Stimulated activated CD4-positive, alpha-beta T cell treated with anti-CD3 and anti-CD28 coated beads, Interleukin-2, amount 100 ng/mL, for 4 hours (primary cell): Measurements from ENCODE around the gene FAM228B.
"Not testable (repeated sequence)": the region's sequence is repeated elsewhere in the genome, so short reads cannot be mapped to it uniquely, and the experiment has no call there.

ENCODE experiments used
- DNase-seq: peaks from one replicate; pipeline ENCODE4 v3.0.0-alpha.2; 2020; ENCODE audit warnings: low read depth

FAM228B gene

GRCh38 chr2:24123195-24123921, at the start of gene FAM228B, which contains the start of gene PFN4:
Gene FAM228B, plus strand, starts transcription at chr2:24123469. Its CDS starts 893 bp downstream, at chr2:24124362.
Gene PFN4, minus strand, starts transcription at chr2:24123334. Its CDS starts 799 bp downstream, at chr2:24122535.
- peak; percentile 32 for DNase-seq

GRCh38 chr2:24073816-24074215, 49.5 kb upstream of the FAM228B start:
- DNase-seq: no peak

GRCh38 chr2:24075259-24075658, 48.0 kb upstream of the FAM228B start:
- DNase-seq: no peak

- peak; percentile 100 for DNase-seq
These were observed 47.1 kb upstream of the FAM228B start, which contains the start of gene SF3B6 for GRCh38 chr2:24075915-24076848. Gene SF3B6, minus strand, starts transcription at chr2:24076326. Its CDS starts 97 bp downstream, at chr2:24076229.

GRCh38 chr2:24076849-24077534, 46.3 kb upstream of the FAM228B start:
- DNase-seq: no peak

GRCh38 chr2:24077535-24077877, 45.8 kb upstream of the FAM228B start:
- no peak for DNase-seq

- DNase-seq: no peak
These were observed 45.4 kb upstream of the FAM228B start for GRCh38 chr2:24077879-24078278.

- no peak for DNase-seq
These were observed 42.6 kb upstream of the FAM228B start for GRCh38 chr2:24080701-24081100.

GRCh38 chr2:24082787-24083566, 40.3 kb upstream of the FAM228B start:
- no peak for DNase-seq

GRCh38 chr2:24083567-24084385, 39.5 kb upstream of the FAM228B start:
- DNase-seq: peak; percentile 16

GRCh38 chr2:24084386-24085199, 38.7 kb upstream of the FAM228B start, which contains the start of gene TP53I3:
Gene TP53I3, minus strand, starts transcription at chr2:24084834. Its CDS starts 508 bp downstream, at chr2:24084326.
- DNase-seq: peak; percentile 70

- no peak for DNase-seq
These were observed 38.1 kb upstream of the FAM228B start for GRCh38 chr2:24085200-24085489.

GRCh38 chr2:24086241-24086640, 37.0 kb upstream of the FAM228B start:
- DNase-seq: no peak

- DNase-seq: no peak
These were observed 36.2 kb upstream of the FAM228B start for GRCh38 chr2:24087032-24087431.

- no peak for DNase-seq
These were observed 34.4 kb upstream of the FAM228B start for GRCh38 chr2:24088821-24089359.

- not testable (repeated sequence) for DNase-seq
These were observed 30.0 kb upstream of the FAM228B start for GRCh38 chr2:24093270-24093669.

- DNase-seq: not testable (repeated sequence)
These were observed 28.0 kb upstream of the FAM228B start for GRCh38 chr2:24095171-24095677.

- DNase-seq: not testable (repeated sequence)
These were observed 22.5 kb upstream of the FAM228B start for GRCh38 chr2:24100732-24101131.

- no peak for DNase-seq
These were observed 21.3 kb upstream of the FAM228B start for GRCh38 chr2:24101992-24102391.
